Activated T-helper 1 cell treated with Interleukin-2 at 50 U/mL for 16 hours (primary cell): ENCODE results near the gene CCDC85C.

Experiments
- DNase-seq: peaks from one replicate; pipeline ENCODE4 v3.0.0-alpha.2; 2020; ENCODE audit warnings: low read depth

The CCDC85C gene

DNA sequence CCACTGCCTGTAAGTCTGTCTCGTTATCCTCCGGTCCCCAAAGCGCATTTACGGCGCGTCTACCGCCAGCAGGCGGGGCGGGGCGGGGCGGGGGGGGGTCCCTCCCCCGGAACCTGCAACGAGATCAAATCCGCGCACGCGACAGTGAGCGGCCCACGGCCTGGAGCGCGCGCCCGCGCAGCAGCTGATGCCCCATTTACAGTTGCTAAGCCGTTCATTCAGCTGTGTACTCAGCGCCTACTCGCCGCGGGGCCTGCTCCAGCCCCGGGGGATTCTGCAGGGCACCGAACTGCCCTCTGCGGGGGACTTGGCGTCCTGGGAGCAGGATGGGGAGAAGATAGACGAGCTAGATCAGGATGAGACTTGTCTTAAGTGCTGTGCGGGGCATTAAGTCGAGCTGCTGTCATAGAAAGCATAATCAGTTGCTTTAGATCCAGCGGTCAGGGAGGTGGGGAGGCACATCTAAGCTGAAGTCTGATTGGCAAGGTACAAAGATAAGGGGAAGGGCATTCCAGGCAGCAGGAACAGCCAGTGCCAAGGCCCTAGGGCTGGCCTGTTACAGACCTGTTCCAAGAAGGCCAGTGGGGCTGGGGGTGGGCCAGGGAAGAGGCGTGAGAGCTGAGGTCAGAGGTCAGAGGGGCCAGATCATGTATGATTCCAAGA, 1.4 kb upstream of the CCDC85C start:
- DNase-seq, result peak; percentile 72

DNA sequence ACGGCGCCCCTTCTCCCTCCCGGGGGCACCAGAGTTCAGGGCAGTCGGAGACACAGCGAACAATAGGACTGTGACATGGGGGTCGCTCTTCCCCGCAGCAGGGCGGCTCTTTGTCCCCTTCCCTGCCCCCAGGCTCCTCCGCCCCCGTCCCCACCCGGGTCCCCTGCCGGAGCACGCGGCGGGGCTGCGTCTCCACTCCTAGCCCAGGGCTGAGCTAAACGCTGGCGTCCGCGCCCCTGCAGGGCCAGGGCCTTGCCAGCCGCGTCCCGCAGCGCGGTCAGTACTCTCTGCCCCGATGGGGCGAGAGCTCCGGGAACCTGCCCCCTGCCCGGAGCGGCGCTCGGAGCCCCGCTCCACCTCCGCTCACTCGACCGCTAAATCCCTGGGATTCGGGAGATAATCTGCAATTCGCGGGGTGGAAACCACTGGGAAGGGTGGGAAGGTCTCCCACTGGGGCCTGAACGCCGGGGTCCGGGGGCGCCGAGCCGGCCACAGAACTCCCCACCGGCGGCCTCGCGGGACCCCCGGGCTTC, 825 bp upstream of the CCDC85C start:
- DNase-seq, result no peak

DNA sequence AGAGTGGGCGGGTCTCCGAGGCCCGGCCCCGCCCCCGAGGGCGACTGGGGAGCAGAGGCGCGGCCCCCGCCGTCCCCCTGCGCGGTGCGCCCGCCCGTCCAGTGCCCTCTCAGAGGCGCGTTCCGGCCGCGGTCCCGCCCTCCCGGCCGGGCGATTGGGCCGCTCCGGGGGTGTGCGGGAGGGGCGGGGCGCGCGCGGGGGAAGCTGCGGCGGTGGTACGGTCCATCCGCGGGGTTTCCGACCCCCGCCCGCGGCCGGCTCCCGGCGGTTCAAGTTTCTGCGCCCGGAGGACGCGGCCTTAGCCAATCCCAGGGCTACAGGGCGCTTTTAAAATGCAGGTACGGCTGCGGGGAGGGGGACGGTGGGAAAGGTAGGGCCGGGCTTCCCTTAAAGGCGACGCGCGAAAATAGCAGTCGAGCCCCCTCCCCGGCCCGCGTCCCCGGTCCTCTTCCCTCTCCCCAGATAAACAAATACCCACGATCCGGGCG, 315 bp upstream of the CCDC85C start:
- DNase-seq, result peak; percentile 98

DNA sequence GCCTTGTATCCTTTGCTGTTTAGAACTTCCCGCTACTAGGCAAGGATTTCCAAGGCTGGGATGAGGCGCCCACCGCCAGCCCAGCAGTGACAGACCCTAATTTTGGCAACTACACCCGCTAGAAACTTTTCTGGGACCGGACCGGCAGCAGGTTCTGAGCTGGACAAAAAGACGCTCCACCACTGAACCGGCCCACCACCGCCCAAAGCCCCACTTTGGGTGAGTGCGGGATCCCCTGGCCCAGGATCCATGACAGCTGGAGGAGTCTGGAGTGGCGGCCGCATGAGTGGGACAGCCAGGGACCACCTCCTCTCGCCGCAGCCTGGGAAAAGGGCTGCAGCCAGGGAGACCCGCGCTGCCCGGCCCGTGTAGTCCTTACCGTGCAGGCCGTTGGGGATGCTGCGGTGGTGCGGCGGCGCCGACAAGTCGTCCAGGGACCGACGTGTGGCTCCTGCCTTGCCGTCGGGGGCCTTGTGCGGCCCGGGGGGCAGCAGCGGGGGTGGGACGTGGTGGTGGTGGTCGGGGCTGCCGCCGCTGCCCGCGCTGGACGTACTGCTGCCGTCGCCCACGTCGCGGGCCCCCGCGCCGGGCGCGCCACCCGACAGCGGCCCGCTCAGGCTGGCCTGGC, 1.1 kb downstream of the CCDC85C start:
- DNase-seq, result no peak

DNA sequence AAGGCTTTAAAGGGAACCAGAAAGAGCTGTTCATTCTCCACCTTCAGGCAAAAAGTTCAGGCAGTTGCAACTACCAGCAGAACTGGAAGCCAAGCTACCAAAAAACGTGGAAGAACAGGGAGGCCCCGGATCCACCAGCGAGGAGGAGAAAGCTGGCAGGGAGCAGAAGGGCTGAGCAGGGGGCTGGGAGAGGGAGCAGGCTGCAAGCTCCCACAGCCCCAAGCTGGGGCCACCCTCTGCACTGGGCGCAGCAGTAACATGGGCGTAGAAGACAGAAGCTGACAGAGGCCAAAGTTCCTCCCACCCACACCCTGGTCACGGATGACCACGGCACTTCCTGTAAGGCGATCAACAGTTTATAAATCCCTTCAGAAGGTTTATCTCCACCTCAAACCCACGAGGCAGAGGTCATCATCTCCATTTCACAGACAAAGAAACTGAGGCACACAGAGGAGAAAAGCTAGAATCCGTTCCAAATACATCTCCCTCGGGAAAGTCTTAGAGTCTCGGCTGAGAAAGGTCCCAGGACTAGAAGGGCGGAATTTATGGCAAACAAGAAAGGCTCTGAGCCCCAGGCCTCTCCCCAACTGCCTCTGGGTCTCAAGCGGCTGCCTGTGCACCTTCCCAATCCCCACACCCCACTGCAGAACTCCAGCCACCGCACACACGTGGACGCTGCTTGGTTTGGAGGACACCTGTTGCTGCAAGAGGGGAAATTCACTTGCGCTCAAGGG, 1.8 kb downstream of the CCDC85C start:
- DNase-seq, result no peak

DNA sequence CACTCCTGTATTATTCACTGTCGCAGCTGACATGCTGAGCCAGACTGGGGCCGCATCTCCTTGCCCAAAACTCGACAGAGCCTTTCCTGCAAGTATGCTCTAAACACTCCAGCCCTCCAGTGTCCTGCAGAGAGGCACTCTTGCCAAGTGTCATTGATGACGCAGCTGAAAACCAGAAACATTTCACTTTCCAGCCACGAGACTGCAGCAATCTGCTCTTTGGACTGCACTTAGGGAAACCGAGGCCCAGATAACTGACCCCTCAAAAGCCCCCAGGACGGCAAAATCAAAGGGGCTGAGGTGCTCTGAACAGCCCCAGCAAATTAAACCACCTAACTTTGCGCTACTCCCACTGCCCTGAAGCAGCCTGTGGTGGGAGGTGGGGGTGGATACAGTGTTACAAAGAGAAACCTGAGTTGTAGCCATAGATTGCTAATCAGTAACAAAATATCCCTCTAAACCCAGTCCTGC, 2.6 kb downstream of the CCDC85C start:
- no peak for DNase-seq

DNA sequence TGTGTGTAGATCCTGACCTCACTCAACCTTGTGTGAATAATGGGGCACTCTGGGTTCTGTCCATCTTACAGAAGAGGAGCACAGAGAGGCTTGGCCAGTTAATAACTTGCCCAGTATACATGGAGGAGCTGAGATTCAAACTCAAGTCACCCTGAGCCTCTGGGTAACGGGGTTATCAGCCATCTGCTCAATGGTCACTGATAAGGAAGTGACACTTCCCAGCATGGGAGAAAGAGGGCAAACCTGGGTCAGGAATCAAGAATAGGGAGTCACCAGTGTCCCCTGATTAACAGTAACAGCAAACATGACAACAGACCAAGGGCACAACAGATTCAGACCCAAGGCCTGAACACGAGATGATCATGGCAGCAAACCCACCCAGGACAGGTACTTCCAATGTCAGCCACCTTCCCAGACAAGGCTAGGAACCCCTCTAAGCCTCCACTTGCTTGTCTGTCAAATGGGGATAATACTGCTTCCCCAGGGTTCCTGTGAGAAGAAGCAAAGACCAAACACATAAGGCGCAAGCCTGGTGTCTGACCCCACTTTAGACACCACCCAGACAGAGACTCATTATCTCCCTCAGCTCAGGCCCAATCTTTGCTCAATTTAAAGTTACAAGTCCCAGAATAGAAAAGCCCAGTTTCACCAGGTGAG, 3.6 kb downstream of the CCDC85C start:
- no peak for DNase-seq

DNA sequence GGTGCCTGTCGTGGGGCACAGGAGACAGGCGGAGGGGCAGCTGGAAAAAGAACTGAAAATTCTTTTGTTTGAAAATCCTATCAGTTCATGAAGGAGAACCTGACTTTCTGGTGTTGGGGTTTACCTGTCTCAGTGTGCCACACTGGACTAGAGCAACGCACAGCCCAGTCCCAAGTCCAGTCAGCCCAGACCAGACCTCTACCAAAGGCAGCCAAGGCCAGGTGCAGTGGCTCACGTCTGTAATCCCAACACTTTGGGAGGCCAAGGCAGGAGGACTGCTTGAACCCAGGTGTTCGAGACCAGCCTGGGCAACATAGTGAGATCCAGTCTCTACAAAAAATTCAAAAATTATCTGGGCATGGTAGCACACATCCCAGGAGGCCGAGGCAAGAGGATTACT, 4.6 kb downstream of the CCDC85C start:
- DNase-seq, result no peak

DNA sequence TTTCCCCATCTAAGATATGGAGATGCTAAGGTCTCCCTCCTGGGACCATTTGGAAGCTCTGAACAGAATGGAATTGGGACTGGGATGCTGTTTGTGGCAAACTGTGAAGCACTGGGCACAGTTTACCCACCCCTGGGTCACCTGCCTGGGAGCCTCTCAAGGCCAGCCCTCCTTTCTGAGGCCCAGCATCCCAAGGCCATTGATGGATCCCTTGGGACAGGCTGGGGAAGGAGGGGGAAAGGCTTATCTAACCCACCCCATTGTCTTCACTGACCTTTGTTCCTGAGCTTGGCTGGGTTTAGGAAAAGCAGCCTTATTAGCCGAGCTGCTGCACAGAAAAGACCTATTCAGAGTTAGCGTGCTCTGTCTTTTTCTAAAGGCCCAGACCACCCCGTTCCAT, 5.2 kb downstream of the CCDC85C start:
- no peak for DNase-seq

DNA sequence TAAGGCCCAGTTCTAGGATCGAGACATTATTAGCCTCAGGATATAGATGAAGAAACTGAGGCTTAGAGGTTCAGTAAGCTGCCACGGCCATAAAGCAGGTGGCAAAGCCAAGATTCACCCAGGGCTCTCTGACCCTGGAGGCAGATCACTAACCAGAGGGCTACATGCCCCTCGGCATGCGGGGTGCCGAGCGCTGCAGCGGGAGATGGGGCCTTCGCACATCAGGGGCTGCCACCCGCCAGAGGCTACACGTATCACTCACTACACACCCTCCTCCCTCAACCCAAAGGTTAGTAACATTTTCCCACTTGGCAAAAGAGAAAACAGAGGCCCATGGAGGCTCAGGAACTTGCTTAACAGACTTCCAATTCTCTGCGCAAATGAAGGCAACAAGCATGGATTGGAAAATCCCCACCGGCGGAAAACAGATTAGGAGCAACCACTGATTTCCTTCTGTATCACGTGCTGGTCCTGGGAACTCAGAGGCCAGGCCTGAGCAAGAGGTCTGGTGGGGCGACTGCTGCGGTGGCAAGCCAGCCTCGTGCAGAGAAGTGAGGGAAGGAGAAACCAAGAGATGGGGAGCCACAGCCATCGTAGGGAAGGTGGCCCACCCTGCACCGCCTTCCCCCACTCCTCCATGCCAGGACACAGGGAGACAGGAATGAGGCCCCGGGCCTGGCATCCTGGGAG, 6.0 kb downstream of the CCDC85C start:
- no peak for DNase-seq

DNA sequence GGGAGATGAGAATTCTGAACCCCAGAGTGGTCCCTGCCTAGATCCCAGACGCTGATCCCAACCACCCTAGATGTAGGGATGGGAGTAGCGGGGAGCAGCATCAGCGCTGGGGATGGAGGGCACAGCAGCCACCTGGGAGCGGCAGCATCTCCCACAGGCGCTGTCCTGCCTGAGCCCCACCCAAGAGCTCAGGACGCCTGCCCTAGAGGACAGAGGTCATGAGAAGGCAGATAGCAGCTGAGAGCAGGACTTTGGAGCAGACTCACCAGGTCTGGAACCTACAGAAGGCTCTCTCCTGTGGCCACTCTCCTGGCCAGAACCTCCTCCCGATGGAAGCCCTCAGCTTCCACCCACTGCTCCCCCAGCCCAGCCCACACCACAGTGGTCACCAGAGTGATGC, 7.2 kb downstream of the CCDC85C start:
- DNase-seq, result no peak

DNA sequence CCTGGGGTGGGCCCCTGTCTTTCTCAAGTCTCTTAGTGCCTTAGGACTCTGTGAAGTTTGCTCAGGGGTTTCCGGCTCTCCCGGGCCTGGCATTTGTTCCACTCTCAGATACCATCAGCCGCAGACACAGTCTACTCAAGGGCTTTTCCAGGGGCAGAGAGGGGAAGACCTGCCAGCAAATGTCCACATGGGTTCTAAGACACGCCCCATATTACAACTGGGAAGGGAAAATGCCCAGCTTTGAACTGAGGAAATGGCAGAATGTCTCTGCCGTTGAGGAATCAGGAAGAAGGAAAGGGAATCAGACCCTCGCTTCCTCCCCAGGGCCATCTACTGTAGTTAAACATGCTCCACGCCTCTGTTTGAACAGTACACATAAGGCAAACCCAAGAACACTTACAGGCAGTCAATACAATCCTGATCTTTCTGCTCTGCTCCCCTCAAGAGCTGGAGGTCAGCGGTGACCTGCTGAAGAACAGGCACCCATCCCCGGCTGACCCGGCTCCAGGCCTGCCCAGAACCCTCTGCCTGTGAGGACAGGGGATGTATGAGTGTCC, 7.9 kb downstream of the CCDC85C start:
- DNase-seq, result no peak

DNA sequence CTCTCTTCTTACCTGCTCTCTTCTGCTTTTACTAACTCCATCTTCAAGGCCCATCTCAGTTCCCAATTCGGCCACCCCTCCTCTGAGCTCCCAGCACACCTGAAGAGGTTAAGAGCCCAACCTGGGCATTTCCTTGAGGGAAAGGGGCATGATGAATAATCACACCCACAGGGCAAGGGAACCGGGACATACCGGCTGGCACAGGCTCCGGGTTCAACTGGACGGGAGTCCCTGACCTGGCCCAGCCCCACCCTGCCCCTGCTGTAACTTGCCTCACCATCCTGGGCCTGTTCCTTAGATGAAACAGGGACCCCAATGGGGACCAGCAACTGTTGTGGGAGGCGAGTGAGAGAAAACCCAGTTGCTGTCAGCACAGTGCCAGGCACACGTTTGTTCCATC, 8.5 kb downstream of the CCDC85C start:
- no peak for DNase-seq

DNA sequence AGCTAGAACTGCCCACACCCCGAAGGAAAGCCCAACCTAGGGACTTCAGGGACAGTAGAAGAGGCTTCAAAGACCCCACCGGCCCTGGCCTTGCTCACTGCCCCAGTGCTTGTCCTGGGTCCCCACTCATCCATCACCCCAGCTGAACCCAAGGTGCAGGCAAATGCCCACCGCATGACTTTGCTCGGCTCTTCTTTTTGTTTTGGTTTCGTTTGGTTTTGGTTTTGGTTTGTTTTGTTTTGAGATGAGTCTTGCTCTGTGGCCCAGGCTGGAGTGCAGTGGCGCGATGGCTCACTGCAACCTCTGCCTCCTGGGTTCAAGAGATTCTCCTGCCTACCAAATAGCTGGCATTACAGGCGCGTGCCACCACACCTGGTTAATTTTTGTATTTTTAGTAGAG, 9.0 kb downstream of the CCDC85C start:
- no peak for DNase-seq

DNA sequence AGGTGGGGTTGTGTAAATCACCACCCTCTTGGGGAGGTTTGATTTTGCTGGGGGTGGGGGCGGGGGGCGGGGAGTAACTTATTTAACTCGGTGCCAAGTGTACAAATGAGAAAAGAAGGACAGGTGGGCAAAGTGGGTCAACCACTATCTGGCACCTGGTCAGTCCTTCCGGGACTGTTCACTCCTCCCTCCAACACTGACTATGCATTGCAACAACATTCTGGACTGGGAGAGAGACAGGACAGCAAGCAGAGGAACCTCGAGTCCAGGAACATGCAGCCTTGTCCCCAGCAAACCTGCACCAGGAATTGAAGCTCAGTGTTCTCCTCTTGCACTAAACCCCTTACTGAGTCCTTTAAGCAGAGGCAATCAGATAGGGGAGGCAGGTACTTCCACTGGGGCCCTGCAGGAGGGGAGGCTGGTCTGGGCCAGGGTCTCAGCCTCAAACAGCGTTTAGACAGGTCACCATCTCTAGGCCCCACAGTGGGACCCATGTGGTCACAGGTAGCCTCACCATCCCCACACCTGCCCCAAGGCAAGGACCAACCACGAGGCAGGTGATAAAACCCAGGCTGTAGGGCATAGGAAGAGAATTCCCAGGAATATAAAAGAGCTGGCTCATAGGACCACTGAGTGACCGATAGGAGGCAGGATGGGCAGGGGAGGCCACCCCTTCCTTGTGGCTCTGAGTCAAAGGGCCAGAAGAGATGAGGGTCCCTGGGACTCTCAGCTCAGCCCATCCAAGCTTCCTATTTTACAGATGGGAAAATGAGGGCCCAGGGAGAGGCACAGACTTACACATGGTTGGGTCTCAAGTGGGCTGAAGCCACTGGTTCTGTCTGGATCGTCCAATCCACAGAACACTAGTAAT, 9.8 kb downstream of the CCDC85C start:
- DNase-seq, result no peak

DNA sequence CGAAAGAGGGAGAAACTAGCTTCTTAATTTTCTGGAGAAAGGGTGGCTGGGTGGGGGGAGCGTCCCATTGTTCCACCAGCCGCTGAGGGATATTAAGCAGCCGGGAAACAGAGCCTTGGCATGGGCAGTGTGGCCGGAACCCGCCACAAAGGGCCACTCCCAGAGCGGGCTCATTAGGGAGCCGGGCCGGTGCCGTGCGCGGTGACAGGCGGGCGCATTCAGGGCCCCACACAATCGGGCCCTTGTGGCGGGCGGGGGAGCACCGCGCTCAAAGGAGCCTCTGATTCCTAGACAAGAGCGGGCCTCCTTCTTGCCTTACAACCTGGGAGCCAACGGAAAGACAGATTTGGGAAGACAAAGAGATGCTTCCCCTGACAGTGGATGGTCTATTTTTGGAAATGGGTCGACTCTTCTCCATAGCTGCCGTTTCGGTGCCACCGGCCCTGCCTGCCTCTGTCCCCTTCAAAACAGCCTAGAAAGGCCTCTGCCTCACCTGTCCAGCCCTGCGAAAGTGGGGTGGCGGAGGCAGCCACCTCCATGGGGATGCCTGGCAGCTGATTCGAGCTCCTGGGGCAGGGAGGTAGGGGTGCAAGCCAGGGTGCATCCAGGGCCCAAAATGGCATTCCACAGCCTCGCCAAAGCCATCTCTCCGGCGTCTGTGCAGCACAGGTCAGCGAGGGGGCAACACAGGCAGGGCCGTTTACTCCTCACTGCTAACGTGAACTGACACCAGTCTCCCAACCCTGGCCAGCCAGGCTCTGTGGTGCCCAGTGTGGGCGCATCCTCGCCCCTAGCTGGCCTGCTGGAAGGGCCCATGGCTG, 10.9 kb downstream of the CCDC85C start:
- DNase-seq, result no peak

DNA sequence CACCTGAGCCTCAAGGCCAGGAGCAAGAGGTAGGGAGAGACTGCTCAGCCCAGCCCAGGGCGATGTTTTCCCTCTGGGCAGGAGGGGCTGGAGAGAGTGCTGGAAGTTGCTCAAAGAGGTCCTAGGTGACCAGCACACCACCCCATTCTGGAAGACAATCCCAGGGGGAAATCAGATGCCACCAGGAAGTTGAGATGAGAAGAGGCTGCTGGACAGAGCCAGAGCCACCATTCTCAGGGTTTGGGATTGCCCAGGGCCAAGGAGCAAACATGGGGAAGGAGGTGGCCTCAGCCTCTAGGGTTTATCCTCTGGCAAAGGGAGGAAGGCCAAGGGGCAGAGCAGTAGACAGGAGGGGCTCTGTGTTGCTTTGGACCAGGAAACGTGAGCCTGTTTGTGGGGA, 11.6 kb downstream of the CCDC85C start:
- no peak for DNase-seq

DNA sequence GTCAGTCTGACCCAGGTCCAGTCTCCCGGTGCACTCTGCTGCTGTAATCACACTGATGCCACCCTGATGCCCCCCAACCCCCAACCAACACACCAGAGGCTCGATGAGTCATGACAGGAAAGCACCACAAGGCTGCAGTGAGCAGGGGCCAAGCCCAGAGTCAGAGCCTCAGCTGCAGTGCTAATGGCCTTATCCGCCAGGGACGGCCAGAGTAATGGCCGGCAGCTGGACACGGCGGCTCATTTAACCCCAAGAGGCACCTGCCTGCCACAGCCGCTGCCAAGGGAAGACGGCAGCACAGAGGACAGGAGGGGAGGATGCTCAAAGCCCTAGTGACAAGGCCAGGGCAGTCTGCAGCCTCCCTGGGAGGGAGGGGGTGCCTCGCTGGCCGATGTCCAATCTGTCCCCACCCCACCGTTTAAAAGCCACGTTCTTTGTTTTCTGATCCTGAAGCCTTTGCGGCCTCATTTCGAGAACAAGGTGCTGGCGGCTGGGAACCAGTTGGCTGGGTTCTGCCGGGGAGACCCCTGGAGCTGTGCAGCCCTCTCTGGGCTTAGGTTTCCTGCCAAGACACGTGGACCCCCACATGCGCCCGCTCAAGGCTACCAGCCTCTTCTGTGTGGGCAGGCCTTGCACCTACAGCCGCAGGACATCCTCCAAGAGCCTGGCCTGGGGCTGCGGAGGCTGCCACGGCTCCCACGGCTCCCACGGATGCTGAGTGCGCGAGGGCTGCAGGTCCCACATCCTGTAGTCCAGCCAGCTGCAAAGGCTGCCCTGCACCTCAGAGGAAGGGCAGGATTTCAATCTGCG, 13.1 kb downstream of the CCDC85C start:
- no peak for DNase-seq
